HG02938 (cell line): ENCODE results near the gene SGTA.

Source experiments
- ATAC-seq: cut with Tn5 transposase; IDR thresholded peaks from one replicate; pipeline ENCODE4 v1.9.1; 2021; ENCODE audit warnings: mild to moderate bottlenecking, moderate library complexity; ENCODE audit not compliant: unreplicated experiment

SGTA gene

DNA sequence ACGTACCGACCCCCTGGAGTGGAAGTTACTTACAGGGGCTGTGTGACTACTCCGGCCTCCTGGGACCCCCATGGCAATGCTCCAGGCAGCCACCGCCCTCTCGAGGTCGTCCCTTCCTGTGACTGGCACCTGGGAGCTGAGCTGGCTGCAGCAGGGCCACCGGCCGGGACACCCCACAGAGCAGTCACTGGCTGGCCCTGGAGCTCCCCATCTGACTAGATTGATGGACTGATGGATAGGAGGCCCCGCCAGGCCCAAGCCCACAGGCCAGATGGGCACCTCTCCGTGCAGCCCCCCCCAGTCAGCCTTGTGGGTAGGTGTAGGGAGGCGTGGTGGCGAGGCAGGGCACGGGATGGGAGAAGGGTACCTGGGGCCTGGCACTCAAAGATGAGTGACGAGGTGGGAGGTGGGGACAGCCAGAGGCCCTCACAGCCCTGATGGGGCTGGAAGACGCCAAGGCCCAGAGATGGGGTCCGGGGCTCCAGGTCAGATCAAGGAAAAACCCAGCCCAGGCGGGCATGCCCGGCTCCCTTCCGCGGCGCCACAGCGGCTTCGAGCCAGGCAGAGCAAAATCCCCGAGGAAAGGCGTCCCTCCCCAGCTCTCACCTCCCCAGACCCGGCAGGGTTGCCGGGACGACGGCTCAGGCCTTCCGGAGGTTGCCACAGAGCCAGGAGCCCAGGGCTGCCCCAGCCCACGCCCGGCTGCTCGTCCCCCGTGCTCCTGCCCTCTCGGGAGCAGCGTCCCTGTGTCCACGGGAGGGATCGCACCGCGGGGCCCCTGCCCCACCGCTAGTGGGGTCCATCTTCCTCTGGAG lies 51.7 kb downstream of the SGTA start:
- ATAC-seq, result no peak

DNA sequence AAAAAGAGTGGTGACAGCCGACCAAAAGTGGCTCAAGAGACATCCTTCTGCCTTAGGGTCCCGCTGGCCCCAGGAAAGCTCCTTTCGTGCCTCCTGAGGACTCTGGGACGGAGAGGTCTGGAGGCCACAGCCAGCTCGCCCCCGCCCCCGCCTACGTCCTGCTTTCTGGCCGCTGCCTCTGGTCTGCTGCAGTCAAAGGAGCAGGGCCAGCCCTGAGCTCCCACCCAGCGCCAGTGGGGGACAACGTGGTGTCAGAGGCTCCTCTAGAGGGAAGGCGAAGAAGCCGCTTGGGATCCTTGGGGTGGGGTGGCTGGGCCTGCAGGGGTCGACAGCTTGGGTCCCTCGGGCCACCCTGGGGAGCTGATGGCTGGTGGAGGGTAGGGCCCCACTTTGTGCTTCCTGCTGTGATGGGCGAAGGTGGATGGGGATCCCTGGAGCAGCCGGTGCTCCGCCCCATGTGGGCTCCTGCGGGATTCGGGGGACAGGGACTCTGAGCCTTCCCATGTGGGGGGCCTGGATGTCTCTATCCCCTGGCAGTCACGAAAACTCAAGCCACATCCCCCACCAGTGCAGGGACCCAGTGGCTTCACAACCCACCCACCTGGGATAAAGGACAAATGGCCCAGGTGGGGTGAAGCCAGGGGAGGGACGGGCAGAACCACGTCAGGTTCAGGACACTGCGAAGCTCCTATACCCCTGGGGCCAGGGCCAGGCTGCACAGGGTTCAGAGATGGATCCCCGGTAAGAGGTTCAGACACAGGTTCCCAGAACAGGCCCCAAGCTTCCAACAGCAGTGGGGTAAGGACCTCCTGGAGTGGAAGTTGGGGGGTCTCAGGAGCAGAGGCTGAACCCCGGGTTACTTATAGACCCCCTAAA lies 52.9 kb downstream of the SGTA start:
- ATAC-seq, result no peak

DNA sequence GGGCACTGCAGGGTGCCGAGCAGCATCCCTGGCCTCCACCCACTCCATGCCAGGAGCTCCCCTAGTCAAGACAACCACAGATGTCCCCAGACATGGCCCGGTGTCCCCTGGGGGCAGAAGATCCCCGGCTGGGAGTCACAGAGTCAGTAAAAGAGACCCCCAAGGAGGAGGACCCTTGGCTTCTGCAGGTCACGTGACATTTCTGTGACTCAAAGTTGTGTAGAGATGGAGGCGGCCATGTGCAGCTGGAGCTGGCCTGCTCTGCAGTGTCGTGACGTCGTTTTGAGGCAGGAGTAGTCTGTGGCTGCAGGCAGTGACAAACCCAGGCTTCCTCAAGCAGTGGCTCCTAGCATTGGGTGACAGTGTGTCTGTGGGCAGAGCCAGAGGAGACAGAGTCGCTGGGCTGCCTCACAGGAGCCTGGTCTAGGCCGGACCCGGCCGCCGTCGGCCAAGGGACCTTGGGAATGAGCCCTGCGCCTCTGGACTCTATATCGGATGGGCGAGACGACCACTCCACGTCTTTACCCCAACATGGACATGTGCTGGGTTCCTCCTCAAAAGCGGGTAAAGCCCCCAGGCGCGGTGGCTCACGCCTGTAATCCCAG lies 54.2 kb downstream of the SGTA start:
- ATAC-seq, result no peak

DNA sequence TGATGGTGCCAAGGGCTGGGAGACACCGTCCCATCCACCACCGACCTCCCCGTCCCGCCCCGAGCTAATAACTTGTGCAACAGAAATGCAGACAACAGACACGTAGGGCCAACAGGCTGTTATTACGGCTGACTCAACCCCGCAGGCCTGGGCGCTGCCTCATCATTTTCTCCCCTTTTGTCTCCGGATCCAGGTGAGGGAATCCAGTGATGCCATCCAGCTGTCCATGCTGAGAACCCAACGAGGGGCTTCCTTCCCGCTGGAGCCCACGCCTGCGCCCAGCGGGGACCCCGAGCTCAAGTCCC lies 55.5 kb downstream of the SGTA start:
- no peak for ATAC-seq

GRCh38 chr19:2726904-2727639 lies 56.0 kb downstream of the SGTA start:
- no peak for ATAC-seq

GRCh38 chr19:2726160-2726855 lies 56.8 kb downstream of the SGTA start:
- ATAC-seq, result no peak

DNA sequence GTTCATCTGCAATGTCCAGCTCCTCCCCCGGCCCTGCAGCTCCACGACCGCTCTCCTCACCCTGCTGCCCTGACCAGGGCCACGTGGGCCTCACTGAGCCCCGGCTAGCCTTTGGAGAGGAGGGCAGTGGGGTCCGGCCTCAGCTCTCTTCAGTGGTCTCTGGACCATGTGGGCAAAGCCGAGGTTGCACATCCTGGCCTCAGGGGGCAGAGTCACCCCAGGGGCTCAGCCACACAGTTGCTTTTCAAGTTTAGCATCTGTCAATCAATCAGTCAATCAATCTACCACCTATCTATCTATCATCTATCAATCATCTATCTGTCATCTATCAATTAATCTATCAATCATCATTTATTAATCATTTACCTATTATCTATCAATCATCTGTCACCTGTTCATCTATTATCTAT lies 58.9 kb downstream of the SGTA start:
- no peak for ATAC-seq

- no peak for ATAC-seq
These were observed 59.3 kb downstream of the SGTA start for GRCh38 chr19:2723747-2724146.

DNA sequence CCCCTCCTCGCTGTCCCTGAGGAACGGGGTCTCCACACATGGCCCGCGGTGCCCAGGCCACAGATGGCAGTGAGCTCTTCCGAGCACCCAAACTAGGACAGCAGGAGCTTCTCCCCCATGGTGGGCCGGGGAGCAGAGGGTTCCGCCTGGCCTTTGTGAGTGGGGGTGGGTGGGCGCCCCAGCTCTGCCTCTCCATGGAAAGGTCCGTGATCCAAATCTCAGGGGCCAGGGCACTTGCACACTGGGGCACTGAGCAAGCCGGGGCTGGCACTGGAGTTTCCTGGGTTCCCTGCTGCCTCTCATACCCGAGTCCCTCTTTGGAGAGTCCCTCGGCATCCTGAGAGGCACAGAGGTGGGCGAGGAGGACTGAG lies 59.7 kb downstream of the SGTA start:
- ATAC-seq, result no peak

DNA sequence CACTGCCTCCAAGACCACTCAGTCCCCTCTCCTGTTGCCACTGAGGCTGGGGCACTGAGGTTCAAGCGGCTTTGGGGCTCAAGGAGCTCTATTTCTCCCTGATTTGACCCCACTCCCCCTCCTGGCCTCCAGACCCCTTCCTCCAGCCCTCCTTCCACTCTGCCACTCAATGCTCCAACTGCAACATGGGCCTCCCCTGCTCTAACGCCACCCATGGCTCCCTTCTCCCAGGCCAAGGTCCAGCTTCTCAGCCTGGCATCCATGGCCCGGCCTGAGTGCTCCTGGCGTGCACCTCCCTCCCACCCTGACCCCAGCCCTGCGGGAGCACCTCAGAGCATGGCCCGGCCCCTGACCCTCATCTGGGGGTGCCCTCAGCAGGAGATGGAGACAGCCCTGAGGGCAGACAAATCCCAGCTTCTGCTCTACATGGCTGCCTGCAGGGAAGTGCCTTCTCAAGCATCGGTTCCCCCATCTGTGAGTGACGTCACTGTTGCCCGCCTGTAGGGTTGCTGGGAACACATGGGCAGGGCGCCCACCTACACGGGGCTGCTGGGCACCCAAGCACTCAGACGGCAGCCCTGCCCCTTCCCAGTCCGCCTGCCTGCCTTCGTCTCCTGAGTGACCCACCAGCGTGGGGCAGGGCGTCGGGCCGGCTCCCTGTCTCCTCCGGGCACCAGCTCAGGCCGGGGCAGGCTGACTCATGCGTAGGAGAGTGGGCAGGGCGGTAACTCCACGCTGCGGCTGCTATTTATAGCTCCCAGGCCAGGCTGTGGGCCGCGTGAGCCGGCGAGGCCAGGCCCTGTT lies 60.3 kb downstream of the SGTA start:
- ATAC-seq, result no peak

DNA sequence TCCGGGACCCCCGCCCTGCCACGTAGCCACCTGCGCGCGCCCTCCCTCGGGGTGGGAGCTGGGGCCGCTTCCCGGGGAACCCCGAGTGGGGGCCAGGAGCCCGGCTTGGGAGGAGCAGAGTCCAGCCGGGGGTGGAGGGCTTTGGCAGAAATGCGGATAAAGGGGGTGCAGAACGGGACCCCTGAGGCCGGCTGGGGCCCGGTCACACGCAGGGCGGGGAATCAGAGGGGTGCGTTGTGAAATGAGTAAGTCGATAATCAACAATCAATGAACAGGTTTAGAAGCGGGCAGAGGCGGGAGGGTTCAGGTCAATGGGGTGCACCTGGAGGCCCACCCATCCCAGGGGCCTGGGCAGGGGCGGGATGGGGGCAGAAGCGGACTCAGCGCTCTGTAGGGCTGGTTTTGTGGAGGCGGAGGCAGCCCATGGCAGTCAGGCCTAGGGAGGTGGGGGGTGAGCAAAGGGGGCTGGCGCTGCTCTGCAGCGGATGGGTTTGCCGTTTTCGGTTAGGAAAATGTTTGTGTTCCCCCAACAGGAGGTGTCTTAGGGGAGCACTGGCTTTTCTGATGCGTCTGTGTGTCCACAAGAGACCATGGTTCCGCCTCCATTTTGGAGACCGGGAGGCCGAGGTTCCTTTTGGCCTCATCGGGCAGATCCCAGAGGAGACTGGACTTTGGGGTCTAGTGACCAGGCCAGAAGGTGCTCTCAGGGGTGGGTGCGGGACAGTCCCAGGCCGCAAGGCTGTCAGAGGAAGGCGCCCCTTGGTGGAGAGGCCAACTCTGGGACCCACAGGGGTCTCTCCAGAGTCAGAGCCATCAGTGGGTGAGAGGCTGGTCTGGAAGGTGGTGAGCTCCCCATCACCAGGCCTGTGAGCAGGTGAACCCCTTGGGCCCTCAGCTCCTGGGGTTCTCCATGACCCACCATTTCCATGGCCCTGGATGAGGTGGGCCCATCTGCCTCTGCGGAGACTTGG lies 61.2 kb downstream of the SGTA start:
- no peak for ATAC-seq

GRCh38 chr19:2720777-2721569 lies 62.1 kb downstream of the SGTA start, which contains the start of gene DIRAS1:
DIRAS1 (minus strand) TSS chr19:2721372; CDS start chr19:2717806, 3,566 bp downstream.
- no peak for ATAC-seq

DNA sequence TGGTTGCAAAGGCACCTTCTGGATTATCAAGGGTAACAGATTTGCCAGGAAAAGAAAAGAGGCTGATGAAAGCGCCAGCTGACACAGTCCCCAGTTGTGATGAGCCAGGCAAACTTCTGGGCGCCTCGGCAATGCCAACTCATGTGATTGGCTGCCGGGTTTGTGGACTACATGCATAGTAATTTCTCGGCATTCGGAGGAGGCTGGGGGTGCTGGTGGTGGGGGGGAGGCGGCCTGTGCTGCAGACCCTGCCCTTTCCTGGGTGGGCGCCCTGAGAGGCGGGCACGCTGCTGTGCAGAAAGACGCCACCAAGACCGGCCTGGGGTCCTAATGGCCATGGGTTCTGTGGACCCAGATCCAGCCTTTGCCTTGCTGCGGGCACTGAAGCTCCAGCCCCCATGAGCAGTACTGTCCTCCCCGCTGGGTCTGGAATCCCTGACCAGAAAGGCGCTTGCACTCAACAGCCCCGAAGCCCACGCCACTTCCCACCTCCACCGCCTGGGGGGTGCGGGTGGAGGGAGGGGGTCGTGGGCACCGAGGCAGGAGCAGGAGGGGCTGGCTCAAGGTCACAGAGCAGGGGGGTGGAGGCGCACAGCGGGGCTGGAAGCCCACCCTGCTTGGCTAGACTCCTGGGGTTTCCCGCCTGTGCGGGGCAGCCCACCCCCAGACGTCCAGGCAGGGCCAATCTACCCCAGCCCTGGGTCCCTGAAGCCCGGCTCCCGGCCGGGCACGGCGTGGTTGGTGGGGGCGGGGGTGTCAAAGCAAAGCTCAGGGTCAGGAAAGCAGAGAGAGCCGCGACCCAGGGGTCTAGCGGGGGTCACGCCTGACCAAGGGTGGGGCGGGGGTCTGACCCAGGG lies 62.9 kb downstream of the SGTA start:
- no peak for ATAC-seq

- no peak for ATAC-seq
These were observed 63.8 kb downstream of the SGTA start for GRCh38 chr19:2719232-2719735.

- no peak for ATAC-seq
These were observed 65.2 kb downstream of the SGTA start for GRCh38 chr19:2717638-2718541.
